MM.1S (cell line): Measurements from ENCODE around the gene FOXP4.

Source experiments
- DNase-seq: peaks from one replicate; pipeline ENCODE4 v3.0.0-alpha.2; 2015
- H2AFZ ChIP-seq: fragments of 300-600 bp; sonication (generic); 2 replicates; pipeline ENCODE4 v1.6.0; 2016; ENCODE audit warnings: antibody characterized with exemption, low read length
- H3F3A ChIP-seq: fragments of 300-600 bp; sonication (generic); 2 replicates; pipeline ENCODE4 v1.6.1; 2016; ENCODE audit warnings: mild to moderate bottlenecking, antibody characterized with exemption, low read length, moderate library complexity, mixed read lengths; ENCODE audit not compliant: insufficient read depth
- H3K27ac ChIP-seq: fragments of 300-600 bp; sonication (generic); 2 replicates; pipeline ENCODE4 v1.5.1; 2016; ENCODE audit warnings: mild to moderate bottlenecking, low read length
- H3K27me3 ChIP-seq: fragments of 300-600 bp; sonication (generic); replicated peaks from 2 replicates; pipeline ENCODE4 v1.6.0; 2016; ENCODE audit warnings: low read length; ENCODE audit not compliant: insufficient read depth
- H3K36me3 ChIP-seq: fragments of 300-600 bp; sonication (generic); replicated peaks from 2 replicates; pipeline ENCODE4 v1.6.1; 2016; ENCODE audit warnings: mild to moderate bottlenecking, low read length, mixed read lengths; ENCODE audit not compliant: insufficient read depth
- H3K4me1 ChIP-seq: fragments of 300-600 bp; sonication (generic); 2 replicates; pipeline ENCODE4 v1.6.1; 2016; ENCODE audit warnings: low read length, mixed read lengths
- H3K4me2 ChIP-seq: fragments of 300-600 bp; sonication (generic); 2 replicates; pipeline ENCODE4 v1.6.0; 2016; ENCODE audit warnings: low read depth, low read length
- H3K4me3 ChIP-seq: fragments of 300-600 bp; sonication (generic); 2 replicates; pipeline ENCODE4 v1.5.1; 2016; ENCODE audit warnings: low read length, mixed read lengths
- H3K79me2 ChIP-seq: fragments of 300-600 bp; sonication (generic); 2 replicates; pipeline ENCODE4 v1.6.1; 2016; ENCODE audit warnings: mixed run types, low read length, mixed read lengths
- H3K9ac ChIP-seq: fragments of 300-600 bp; sonication (generic); 2 replicates; pipeline ENCODE4 v1.6.1; 2016; ENCODE audit warnings: low read length, mixed read lengths
- H3K9me2 ChIP-seq: fragments of 300-600 bp; sonication (generic); replicated peaks from 2 replicates; pipeline ENCODE4 v1.6.1; 2016; ENCODE audit warnings: mild to moderate bottlenecking, low read length, mixed read lengths; ENCODE audit not compliant: insufficient read depth
- H3K9me3 ChIP-seq: fragments of 300-600 bp; sonication (generic); replicated peaks from 2 replicates; pipeline ENCODE4 v1.6.1; 2016; ENCODE audit warnings: mild to moderate bottlenecking, low read length, mixed read lengths; ENCODE audit not compliant: insufficient read depth
- H4K20me1 ChIP-seq: fragments of 300-600 bp; sonication (generic); 2 replicates; pipeline ENCODE4 v1.6.1; 2016; ENCODE audit warnings: mild to moderate bottlenecking, low read length, moderate library complexity, mixed read lengths; ENCODE audit not compliant: insufficient read depth
- EZH2 ChIP-seq: fragments of 300-600 bp; sonication (generic); optimal IDR thresholded peaks from 2 replicates; pipeline ENCODE3; 2017; ENCODE audit warnings: low read depth, mild to moderate bottlenecking, antibody characterized with exemption, low read length, mixed read lengths
- EZH2phosphoT487 ChIP-seq: fragments of 300-600 bp; sonication (generic); IDR thresholded peaks from 2 replicates; pipeline ENCODE4 v1.6.1; 2018; ENCODE audit warnings: antibody characterized with exemption, low read length
- TF ChIP-seq, protein P1 (sequence below): fragments of 300-600 bp; sonication (generic); IDR thresholded peaks from 2 replicates; pipeline ENCODE4 v1.5.1; 2016; ENCODE audit warnings: antibody characterized with exemption, low read length, mixed read lengths

FOXP4 gene

DNA sequence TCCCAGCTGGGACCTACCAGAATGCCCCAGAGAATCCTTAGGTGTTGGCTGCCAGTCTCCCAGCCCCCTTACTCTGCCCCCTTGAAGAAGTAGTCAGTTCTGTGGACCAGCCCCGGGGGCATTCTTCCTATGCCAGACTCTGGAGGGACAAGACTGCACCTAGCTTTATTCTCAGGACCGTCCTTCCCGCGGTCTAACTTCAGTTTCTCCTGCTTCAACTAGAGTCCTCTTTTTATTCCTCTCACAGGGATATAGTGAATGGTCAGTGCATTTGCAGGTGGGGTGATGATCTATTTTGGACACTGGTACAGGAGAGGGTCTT lies 56.2 kb downstream of the FOXP4 start:
- H4K20me1 ChIP-seq: no peaks in the 10 kb centered on the region
- no peak for DNase-seq
- no peaks in the 10 kb centered on the region for H3K36me3 ChIP-seq
- no peak overlapping the region for H3K27ac ChIP-seq
- TF ChIP-seq, protein P1, sequence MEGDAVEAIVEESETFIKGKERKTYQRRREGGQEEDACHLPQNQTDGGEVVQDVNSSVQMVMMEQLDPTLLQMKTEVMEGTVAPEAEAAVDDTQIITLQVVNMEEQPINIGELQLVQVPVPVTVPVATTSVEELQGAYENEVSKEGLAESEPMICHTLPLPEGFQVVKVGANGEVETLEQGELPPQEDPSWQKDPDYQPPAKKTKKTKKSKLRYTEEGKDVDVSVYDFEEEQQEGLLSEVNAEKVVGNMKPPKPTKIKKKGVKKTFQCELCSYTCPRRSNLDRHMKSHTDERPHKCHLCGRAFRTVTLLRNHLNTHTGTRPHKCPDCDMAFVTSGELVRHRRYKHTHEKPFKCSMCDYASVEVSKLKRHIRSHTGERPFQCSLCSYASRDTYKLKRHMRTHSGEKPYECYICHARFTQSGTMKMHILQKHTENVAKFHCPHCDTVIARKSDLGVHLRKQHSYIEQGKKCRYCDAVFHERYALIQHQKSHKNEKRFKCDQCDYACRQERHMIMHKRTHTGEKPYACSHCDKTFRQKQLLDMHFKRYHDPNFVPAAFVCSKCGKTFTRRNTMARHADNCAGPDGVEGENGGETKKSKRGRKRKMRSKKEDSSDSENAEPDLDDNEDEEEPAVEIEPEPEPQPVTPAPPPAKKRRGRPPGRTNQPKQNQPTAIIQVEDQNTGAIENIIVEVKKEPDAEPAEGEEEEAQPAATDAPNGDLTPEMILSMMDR: no peak
- TF ChIP-seq EZH2: no peak
- no peak for TF ChIP-seq EZH2phosphoT487
- no peaks in the 10 kb centered on the region for H3K9me3 ChIP-seq
- H2AFZ ChIP-seq: no peak overlapping the region
- no peak overlapping the region for H3K9ac ChIP-seq
- no peak overlapping the region for H3K4me2 ChIP-seq
- H3K79me2 ChIP-seq: no peaks in the 10 kb centered on the region
- H3K9me2 ChIP-seq: no peaks in the 10 kb centered on the region
- 0 out of 2 replicates have a peak, but pooled peaks cover 3% of the 10 kb centered on the region for H3K27me3 ChIP-seq
- no peaks in the 10 kb centered on the region for H3K4me1 ChIP-seq
- H3F3A ChIP-seq: no peaks in the 10 kb centered on the region
- no peak overlapping the region for H3K4me3 ChIP-seq

DNA sequence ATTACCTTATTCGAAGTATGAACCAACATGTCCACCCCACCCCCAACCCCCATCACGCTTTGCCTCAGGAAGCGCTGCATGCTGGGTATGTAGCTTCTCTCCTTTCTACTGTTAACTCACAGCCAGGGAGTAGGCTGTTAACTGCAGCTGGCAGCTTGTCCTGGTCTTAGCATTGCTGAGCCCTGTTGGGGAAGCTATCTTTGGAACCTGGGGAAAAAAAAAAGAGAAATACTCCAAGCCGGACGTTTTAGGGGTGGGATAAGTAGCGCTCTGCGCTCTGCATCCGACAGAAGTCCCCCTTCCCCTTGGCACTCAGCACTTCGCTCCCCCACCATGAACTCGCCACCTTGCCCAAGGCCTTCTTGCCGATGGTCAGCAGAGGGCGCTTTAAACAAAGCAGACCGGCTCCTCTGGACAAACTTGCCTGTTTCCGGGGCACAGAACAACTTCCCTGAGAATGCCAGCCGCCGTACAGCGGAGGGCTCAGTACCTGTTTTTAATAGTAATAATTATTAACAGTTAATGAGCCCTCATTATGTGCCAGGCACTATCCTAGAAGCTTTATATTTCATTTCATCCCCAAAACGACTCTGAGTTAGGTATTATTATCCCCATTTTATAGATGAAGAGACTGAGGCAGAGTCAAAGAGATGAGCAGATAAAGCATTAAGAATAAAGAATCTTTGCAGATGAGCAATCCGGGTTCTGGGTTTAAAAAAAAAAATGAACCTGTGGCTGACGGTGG lies 56.9 kb downstream of the FOXP4 start:
- no peak overlapping the region for H3K4me3 ChIP-seq
- peak overlapping the region; percentile 31; the same call in 1 of the 2 replicates for H3K4me2 ChIP-seq
- H4K20me1 ChIP-seq: no peaks in the 10 kb centered on the region
- H3K27ac ChIP-seq: no peak overlapping the region
- H3K36me3 ChIP-seq: no peaks in the 10 kb centered on the region
- H2AFZ ChIP-seq: no peak overlapping the region
- no peaks in the 10 kb centered on the region for H3K9me2 ChIP-seq
- H3F3A ChIP-seq: no peaks in the 10 kb centered on the region
- H3K4me1 ChIP-seq: no peaks in the 10 kb centered on the region
- H3K9me3 ChIP-seq: no peaks in the 10 kb centered on the region
- no peaks in the 10 kb centered on the region for H3K79me2 ChIP-seq
- peak; percentile 64 for DNase-seq
- no peak overlapping the region for H3K9ac ChIP-seq
- H3K27me3 ChIP-seq: 0 out of 2 replicates have a peak, but pooled peaks cover 3% of the 10 kb centered on the region
- no peak for TF ChIP-seq EZH2
- no peak for TF ChIP-seq EZH2phosphoT487
- TF ChIP-seq, protein P1: peak; percentile 90

DNA sequence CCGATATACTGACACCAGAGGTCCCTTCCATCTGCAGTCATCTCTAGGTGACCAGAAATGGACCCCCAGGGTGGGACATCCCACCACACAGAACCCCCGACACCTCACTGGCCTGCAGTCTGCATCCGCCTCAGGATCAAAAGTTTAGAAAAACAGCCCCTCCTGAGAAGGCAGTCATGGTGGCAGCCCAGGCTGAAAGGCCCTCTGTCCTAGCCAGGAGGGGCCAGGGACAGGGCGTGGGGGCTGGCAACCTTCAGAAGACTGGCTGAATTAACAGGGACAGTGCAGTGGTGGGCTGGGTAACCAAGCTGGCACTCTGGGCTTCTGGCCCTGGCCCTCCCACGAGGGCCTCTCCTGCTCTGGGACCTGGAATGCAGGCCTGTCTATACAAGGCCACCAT lies 57.8 kb downstream of the FOXP4 start:
- Histone ChIP-seq H3K27me3 (0 out of 2 replicates have a peak, but pooled peaks cover 3% of the 10 kb centered on the region), H3K4me2 (no peak overlapping the region), H4K20me1 (no peaks in the 10 kb centered on the region), H3K9ac (no peak overlapping the region), H3K4me1 (no peaks in the 10 kb centered on the region), H3K9me2 (no peaks in the 10 kb centered on the region), H3K27ac (no peak overlapping the region), H3F3A (no peaks in the 10 kb centered on the region), H3K9me3 (no peaks in the 10 kb centered on the region), H3K4me3 (no peak overlapping the region), H3K79me2 (no peaks in the 10 kb centered on the region), H2AFZ (no peak overlapping the region), H3K36me3 (no peaks in the 10 kb centered on the region)
- DNase-seq: no peak
- TF ChIP-seq EZH2phosphoT487 (no peak), EZH2 (no peak)
- TF ChIP-seq, protein P1: no peak
